ENCODE measurements around the gene MINDY1.
A peak's percentile ranks its signal among the peaks of the same experiment; 100 is the strongest.

MINDY1 gene

DNA sequence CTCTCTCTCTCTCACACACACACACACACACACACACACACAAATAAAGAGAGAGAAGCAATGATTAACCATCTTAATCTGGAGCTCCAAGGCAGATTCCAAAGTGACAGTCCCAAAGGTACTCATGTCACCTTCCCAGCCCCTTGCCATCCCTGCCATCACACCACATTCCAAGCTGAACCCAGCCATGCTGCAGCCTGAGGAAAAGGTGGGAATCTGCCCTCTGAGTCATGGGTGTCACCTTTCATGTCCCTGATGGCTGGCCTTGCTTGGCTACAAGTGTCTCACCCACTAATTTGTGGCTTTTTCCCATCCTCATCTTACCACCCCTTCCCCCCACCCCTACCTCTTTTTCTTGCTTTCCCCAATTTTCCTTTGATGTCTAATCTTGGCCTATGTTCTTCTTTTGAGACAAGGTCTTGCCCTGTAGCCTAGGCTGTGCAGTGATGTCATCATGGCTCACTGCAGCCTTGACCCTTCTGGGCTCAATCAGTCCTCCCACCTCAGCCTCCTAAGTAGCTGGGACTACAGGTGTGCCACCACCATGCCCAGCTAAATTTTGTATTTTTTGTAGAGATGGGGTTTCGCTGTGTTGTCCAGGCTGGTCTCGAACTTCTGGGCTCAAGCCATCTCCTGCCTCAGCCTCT is 21.4 kb downstream of the MINDY1 start:
- no peak for DNase-seq

GRCh38 chr1:150981805-150982712 is 24.6 kb downstream of the MINDY1 start, which contains the start of gene ANXA9:
Gene ANXA9, plus strand, starts transcription at chr1:150982292. Its CDS starts 814 bp downstream, at chr1:150983106.
- no peak for DNase-seq

- DNase-seq: no peak
These were observed 25.4 kb downstream of the MINDY1 start for GRCh38 chr1:150981177-150981804.

GRCh38 chr1:150979092-150980056 is 27.3 kb downstream of the MINDY1 start:
- peak; percentile 92 for DNase-seq

DNA sequence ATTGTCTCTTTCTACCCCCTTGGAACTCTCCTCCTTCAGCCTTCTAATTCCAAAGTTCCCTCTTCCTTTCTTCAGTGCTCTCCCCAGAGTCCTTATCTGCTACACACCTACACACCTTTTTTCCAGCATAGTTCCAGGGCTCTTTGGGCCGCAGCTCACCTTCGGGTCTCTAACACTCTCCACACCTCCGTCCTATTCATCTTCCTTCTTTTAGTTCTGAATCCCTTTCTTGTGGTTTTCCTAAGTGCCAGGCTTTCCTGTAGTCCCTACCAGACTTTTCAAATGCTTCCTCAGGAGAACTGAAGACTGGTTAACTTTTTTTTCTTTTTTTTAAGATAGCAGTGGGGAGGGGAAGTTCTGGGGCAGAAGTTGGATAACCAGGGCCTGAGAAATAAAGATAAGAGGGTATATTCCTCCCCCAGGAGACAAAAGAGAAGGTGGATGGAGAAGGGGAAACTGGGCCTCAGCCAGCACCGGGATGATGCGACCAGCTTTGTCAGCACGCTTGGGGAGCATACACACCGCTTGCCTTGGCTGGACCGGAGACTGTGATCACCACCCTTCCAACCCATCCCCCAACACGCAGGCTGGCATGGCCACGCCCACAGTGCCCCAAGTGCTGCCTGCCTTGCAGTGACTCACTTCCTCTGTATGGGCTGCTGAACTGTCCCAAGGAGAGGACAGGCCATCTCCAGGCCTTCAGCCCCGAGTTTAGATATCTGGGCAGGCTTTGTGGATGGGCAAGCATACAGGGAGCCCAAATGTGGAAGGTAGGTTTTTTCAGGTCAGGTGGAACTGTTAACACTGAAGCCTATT is 29.6 kb downstream of the MINDY1 start:
- DNase-seq: peak; percentile 88

- DNase-seq: no peak
These were observed 30.3 kb downstream of the MINDY1 start for GRCh38 chr1:150976401-150976821.

DNA sequence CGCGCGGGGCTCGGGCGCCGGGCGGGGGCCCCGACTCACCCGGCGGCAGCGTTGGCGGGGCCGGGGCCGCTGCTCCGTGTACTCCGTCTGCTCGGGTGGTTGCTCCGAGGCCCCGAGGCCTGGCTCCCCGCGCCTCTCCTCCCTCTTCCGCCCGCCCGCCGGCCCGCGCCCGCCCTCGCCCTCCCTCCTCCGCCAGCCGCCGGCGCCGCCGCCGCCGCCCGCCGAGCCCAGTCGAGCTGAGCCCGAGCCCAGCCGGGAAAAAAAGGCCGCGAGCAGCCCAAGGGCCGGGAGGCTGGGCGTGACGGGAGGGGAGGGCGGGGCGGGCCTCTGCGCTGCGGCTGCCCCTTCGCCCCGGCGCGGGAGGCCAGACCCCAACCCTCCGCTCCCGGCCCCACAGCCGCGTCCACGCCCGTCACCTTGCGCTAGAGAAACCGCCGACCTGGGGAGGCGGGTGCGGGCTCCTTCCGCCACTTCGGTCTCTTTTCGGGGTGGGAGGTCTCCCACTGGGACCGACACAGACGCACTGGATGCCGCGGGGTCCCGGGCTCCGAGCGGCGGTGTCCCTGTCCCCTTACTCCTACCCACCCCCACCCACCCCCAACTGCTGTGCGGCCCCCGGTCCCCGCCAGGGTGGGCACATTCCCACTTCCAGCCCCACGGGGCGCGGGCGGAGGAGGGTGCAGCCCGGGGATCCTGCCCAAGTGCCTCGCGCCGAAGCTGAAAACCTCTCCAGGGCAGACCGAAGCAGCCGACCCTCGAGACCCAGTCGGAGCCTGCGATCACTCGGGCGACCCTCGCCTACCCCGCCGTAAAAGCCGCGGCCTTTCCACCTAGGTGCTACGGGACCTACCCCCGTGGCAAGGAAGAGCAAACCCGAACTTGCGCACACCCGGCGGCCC is 31.9 kb downstream of the MINDY1 start, which contains the start of gene CERS2:
CERS2 (minus strand) TSS at position 256 of the 899 bp plus-strand sequence. CDS start 5,745 bp downstream, outside the sequence.
- peak; percentile 84 for DNase-seq

- peak; percentile 57 for DNase-seq
These were observed 32.7 kb downstream of the MINDY1 start for GRCh38 chr1:150973836-150974579.

DNA sequence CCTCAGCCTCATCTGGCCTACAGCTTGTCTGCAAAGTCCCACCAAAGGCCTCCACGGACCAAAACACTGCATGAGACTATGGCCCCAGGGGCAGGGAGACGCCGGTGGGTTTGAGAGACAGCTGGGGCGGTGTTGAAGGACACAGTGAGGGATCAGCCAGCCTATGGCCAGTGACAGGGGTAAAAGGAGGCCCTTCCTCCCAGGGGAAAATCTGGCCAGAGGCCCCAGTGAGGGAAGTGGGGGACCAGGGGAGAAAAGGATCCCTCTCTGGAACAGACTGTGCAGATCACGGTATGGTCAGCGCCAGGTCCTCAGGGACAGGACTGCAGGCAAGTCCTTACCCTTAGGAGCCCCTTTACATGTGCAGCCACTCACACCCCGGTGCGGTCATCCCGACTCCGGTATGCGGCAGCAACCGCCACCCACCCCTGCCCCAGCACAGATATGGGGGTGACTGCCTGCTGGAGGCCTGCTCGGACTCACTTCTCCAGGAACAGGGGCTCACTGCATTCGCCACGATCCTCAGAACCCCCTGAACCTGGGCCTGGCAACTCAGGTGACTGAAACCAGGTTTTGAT is 33.4 kb downstream of the MINDY1 start:
- no peak for DNase-seq

GRCh38 chr1:150972417-150972940 is 34.2 kb downstream of the MINDY1 start:
- no peak for DNase-seq

- DNase-seq: no peak
These were observed 34.9 kb downstream of the MINDY1 start for GRCh38 chr1:150971583-150972416.

DNA sequence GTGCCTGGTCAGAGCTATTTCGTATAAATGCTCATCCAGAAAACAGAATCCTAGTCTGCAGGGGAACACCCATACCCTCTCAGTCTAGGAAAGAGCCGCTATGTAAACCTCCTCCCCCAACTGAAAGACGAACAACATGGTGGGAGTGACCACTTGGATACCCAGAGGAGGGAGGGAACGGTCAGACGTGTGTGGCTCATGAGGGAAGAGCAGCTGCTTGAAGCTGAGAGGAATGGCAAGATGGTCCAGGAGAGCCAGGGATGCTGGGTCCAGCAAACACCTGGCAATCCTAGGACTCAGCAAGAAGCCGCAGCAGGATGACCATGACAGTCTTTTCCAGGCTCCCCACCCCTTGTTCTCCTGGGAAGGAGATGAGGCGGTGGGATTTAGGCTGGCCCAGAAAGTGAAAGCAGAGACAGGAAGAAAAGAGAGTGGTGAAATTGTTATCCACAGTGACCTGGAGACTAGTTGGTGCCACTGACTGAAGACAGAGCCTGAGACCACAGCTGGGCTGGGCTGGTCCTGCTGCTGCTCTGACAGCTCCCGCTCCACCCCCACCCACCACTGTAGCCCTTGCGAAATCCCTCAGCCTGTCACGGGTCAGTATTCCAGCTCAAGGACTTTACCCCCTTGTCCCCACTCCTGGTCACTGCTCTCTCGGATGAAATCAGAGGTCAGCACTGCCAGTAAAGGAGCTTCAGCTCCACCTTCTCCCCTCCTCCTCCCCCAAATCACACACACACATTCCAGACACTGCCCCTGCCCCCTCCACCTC is 35.7 kb downstream of the MINDY1 start:
- DNase-seq: no peak

GRCh38 chr1:150969626-150970025 is 37.1 kb downstream of the MINDY1 start:
- DNase-seq: no peak

GRCh38 chr1:150968491-150968890 is 38.2 kb downstream of the MINDY1 start:
- DNase-seq: no peak

DNA sequence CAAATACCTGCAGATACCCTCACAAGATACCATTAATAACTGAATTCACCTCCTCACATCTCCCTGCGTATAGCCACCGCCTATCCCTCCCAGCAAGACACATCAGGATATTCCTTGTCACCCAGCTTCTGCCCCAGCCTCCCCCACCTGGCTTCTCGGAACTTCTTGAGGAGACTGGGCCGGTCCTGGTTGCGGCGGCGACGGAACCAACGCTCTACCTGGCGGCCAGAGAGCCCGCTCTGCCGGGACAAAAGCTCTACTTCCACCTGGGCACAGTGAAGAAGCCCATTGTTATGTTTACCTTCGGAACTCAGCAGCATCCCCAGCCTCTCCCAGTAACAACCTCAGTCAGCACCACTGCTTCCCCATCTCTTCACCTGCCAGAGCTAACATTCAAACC is 38.8 kb downstream of the MINDY1 start:
- no peak for DNase-seq

DNA sequence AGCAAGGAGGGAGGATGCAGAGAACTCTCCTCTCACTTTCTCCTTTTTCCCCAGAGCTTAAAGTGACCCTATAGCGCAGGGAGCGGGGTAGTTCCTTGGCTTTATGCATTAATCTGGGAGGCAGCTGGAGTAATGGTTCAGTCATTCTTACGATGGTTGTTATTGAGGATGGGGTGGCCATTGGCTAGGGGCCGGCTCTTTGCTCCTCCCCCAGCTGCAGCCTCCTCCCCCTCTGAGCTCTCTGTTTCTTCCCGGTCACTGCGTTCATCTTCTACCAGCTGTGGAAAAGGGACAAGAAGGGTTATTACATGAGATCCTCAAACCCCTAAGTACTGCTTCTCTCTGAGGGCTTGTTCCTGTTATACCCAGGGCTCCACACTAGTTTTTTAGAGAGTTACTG is 40.7 kb downstream of the MINDY1 start:
- DNase-seq: no peak

DNA sequence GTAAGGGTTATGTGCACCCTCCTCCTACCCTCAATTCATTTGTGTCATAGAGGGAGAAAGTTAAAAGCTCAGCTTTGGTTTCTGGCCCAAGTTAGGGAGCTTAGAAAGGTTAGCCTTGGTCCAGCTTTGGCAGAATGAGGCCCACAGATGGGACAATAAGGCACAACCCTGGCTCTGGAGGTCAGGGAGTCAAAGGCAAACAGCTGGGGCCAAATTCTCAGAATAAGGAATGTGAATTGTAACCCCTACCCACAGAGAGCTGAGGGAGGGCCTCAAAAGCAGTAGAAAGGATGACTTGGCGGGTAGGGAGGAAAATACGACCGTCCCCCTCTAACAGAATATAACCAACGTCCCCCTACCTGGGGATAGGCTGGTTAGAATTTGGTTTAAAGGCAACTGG is 41.1 kb downstream of the MINDY1 start:
- DNase-seq: no peak
